Heart left ventricle (tissue), 16 donors: ENCODE data around the gene DGKB. TPM values are rescaled to one million over a fixed set of nuclear protein-coding genes. Genes with fewer than 3 reads are reported as not detected.

Experiments
- ATAC-seq, 4 donors: fragments of 200-7000 bp; cut with Tn5 transposase; one replicate each; pipeline ENCODE4 v1.9.1; 2020 to 2022; ENCODE audit warnings: moderate library complexity in 4 of 4, mild to moderate bottlenecking in 3 of 4, moderate number of reproducible peaks in 1 of 4
- DNase-seq, 5 donors: peaks; one replicate each; pipeline ENCODE4 v3.0.0-alpha.2; 2020
- H3K27ac ChIP-seq, 12 donors: fragments of 200-600 bp; sonication (generic) in 4 of 12; one replicate each; pipeline versions ENCODE4 v1.5.0 to v1.8.0; 2016 to 2022; ENCODE audit warnings: mild to moderate bottlenecking in 2 of 12
- H3K27me3 ChIP-seq, 9 donors: fragments of 200-600 bp; sonication (generic) in 2 of 9; one replicate each; pipeline versions ENCODE4 v1.5.1 to v1.8.0; 2016 to 2022; ENCODE audit warnings: mild to moderate bottlenecking in 3 of 9
- H3K36me3 ChIP-seq, 9 donors: fragments of 200-600 bp; sonication (generic) in 2 of 9; one replicate each; pipeline versions ENCODE4 v1.5.0 to v1.8.0; 2018 to 2022; ENCODE audit warnings: mild to moderate bottlenecking in 2 of 9
- H3K4me1 ChIP-seq, 12 donors: fragments of 200-600 bp; sonication (generic) in 4 of 12; one replicate each; pipeline versions ENCODE4 v1.5.0 to v1.8.0; 2016 to 2022; ENCODE audit warnings: mild to moderate bottlenecking in 3 of 12
- H3K4me3 ChIP-seq, 12 donors: fragments of 200-600 bp; sonication (generic) in 4 of 12; one replicate each; pipeline versions ENCODE4 v1.5.0 to v1.8.0; 2017 to 2022; ENCODE audit warnings: mild to moderate bottlenecking in 9 of 12, moderate library complexity in 4 of 12
- H3K9me3 ChIP-seq, 12 donors: fragments of 200-600 bp; sonication (generic) in 4 of 12; one replicate each; pipeline versions ENCODE4 v1.5.0 to v1.8.0; 2016 to 2022; ENCODE audit warnings: mild to moderate bottlenecking in 1 of 12
- POLR2A ChIP-seq, 2 donors: fragments of 450-650 bp; IDR thresholded peaks; one replicate each; pipeline ENCODE4 v1.6.1; 2017; ENCODE audit warnings: antibody characterized with exemption in 2 of 2, mild to moderate bottlenecking in 2 of 2, moderate library complexity in 2 of 2
- WGBS, 4 donors: extraction: QIAGEN DNeasy Blood & Tissue Kit in 2 of 4; methylation state at CpG; one replicate each; pipeline versions ENCODE4 v1.1.5 to v1.1.7; 2013 to 2018; 5-methylcytosine and 5-hydroxymethylcytosine counted together
- intact Hi-C, 10 donors: fragments of 100-400 bp; cut with DNase I; formaldehyde crosslinking; loops; one replicate each; pipeline versions ENCODE4 v1.11.1 to v1.14.2; 2022
- polyA plus RNA-seq, 2 donors: library from polyadenylated mRNA; stranded (reverse); fragments of 200-250 nt; gene quantifications; one replicate each; pipeline ENCODE4 v1.2.3, GENCODE V29; 2013
- total RNA-seq, 9 donors: library from RNA; depleted of rRNA in 2 of 9; stranded (reverse); fragments of >200 nt in 2 of 9; fragmentation: NEBNext Ultra II Directional in 3 of 9; extraction: Animal tissue kit (Norgen Biotek cat#: 25700) in 3 of 9; gene quantifications; one replicate each; pipeline versions ENCODE4 v1.1.0 to v1.2.4, GENCODE V29; 2016 to 2023
- TF ChIP-seq, protein P1 (sequence below), 12 donors: fragments of 200-600 bp; sonication (generic) in 4 of 12; IDR thresholded peaks; one replicate each; pipeline versions ENCODE4 v1.5.0 to v1.8.0; 2018 to 2022; ENCODE audit warnings: antibody characterized with exemption in 12 of 12, mild to moderate bottlenecking in 5 of 12
- donor health status: ischemic (EF 13 %, LVEDD 7.1; RV severe dilation, severe dysfunction).
- donor health status: healthy with polysubstance abuse.
- donor health status: DM: no; HTN: yes; CAD: no.
- donor health status: DM: no; HTN: no; CAD: no.
- donor health status: ischemic (EF 25% LVEDD 6.9; RV normal size, moderate dysfunction).
- donor health status: ischemic (EF 25% LVEDD 5.7; RV mildly dilated, moderate dysfunction).
- donor health status: healthy.
- donor health status: DM: yes; HTN: yes; CAD: no.
- donor health status: ischemic (EF 35%, LVEDD 5.7; RV mildly dilated, moderate dysfunction).
- donor health status: nonischemic (EF 11% LVEDD 7.7; RV severe dilation, severe dysfunction).
- donor health status: DM: yes; HTN: yes; CAD: no.
- donor health status: PGD.
- donor health status: ischemic (EF 29% LVEDD 5.4; RV normal size, mild dysfunction).
- donor health status: nonischemic (EF 23%, LVEDD 6.1; RV moderate dilation, normal function).

Gene DGKB
- total and polyA plus RNA-seq, 11 donors: 0.08 to 1.6 (median 0.47) TPM; not detected in 1

DNA sequence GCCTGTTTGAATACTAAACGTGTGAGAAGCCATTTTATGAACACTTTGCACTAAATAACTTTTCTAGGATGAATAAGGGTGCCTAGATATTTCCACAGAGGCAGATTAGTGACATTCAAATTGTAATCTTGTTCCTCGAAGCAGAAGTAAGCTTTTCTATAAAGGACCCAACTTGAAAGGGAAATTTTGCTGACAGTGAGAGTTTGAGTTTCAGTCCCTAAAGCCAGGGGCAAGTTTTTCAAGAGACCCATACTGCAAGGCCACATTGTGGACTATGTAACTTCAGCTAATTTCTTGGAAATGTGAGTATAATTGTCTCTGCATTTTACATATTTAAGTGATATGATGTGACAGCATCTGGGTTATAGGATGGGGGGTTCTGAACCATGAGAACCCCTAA lies 525.8 kb downstream of the DGKB start:
- intact Hi-C loops: no loop called here
- Histone ChIP-seq H3K9me3 (no peaks in the 10 kb centered on the region), H3K4me3 (no peak overlapping the region), H3K4me1 (peaks cover 0 to 6% (median 0%) of the 10 kb centered on the region in 12 donors), H3K36me3 (no peaks in the 10 kb centered on the region), H3K27ac (no peak overlapping the region), H3K27me3 (no peaks in the 10 kb centered on the region)
- TF ChIP-seq POLR2A (IDR thresholded peaks at IDR 0.05): no peak
- TF ChIP-seq, protein P1, sequence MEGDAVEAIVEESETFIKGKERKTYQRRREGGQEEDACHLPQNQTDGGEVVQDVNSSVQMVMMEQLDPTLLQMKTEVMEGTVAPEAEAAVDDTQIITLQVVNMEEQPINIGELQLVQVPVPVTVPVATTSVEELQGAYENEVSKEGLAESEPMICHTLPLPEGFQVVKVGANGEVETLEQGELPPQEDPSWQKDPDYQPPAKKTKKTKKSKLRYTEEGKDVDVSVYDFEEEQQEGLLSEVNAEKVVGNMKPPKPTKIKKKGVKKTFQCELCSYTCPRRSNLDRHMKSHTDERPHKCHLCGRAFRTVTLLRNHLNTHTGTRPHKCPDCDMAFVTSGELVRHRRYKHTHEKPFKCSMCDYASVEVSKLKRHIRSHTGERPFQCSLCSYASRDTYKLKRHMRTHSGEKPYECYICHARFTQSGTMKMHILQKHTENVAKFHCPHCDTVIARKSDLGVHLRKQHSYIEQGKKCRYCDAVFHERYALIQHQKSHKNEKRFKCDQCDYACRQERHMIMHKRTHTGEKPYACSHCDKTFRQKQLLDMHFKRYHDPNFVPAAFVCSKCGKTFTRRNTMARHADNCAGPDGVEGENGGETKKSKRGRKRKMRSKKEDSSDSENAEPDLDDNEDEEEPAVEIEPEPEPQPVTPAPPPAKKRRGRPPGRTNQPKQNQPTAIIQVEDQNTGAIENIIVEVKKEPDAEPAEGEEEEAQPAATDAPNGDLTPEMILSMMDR (IDR thresholded peaks at IDR 0.05): no peak
- DNase-seq (no peak), ATAC-seq (no peak)
- WGBS, 4 donors: 58 to 72% (median 60%) methylated on average over 2 of the region's 2 CpGs

DNA sequence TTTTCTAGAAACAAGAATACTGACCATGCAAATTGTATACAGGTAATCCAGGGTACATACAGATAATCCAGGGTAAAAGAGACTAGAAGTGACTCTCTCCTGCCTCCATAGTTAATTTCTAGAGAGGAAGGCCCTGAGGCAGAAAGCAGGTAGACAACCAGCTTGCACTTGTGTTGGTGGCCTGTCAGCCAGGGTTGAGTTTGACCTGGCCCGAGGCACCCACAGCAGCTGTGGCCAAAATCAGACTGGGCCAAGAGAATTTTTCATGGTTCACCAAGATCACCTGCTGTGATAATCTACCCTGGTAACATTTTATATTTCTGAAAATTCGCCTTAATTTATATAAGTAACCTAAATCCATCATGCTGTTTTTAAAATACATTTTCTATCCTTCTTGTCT lies 526.6 kb downstream of the DGKB start:
- no peaks in the 10 kb centered on the region for H3K9me3 ChIP-seq
- H3K36me3 ChIP-seq: no peaks in the 10 kb centered on the region
- H3K4me1 ChIP-seq: peaks cover 0 to 6% (median 0%) of the 10 kb centered on the region in 12 donors
- H3K4me3 ChIP-seq: no peak overlapping the region
- DNase-seq: no peak
- 69 to 93% (median 88%) methylated on average over 2 of the region's 2 CpGs for WGBS, 4 donors
- H3K27ac ChIP-seq: no peak overlapping the region
- TF ChIP-seq POLR2A (IDR thresholded peaks at IDR 0.05): no peak
- TF ChIP-seq, protein P1 (IDR thresholded peaks at IDR 0.05): no peak
- intact Hi-C loops: no loop called here
- no peak for ATAC-seq
- H3K27me3 ChIP-seq: no peaks in the 10 kb centered on the region

DNA sequence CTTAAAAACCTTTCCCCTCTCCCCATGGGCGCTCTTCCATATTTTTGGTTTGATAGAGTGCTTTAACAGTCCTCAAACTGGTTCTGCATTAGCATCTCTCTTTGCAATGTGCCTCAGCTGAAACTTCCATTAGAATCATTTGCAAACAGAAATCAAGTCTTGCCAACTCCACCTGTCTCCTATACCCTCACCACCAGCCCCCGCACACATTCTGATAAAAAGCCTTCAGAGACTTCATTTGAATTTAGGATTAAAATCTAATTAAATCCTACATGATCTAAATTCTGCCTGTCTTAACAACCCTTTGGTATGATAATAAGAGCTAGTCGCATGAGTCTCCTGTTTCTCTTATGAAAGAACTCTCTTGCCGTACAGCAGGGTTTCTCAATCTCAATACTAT lies 528.2 kb downstream of the DGKB start:
- no peak overlapping the region for H3K4me3 ChIP-seq
- peaks cover 0 to 6% (median 0%) of the 10 kb centered on the region in 12 donors for H3K4me1 ChIP-seq
- no peaks in the 10 kb centered on the region for H3K27me3 ChIP-seq
- no peak for ATAC-seq
- WGBS, 4 donors: 95 to 98% (median 96%) methylated on average over 4 of the region's 4 CpGs
- no peaks in the 10 kb centered on the region for H3K36me3 ChIP-seq
- DNase-seq: no peak
- H3K9me3 ChIP-seq: peaks cover 0 to 3% (median 0%) of the 10 kb centered on the region in 12 donors
- H3K27ac ChIP-seq: no peak overlapping the region
- intact Hi-C loops: no loop called here
- TF ChIP-seq, protein P1 (IDR thresholded peaks at IDR 0.05): no peak
- no peak for TF ChIP-seq POLR2A (IDR thresholded peaks at IDR 0.05)

DNA sequence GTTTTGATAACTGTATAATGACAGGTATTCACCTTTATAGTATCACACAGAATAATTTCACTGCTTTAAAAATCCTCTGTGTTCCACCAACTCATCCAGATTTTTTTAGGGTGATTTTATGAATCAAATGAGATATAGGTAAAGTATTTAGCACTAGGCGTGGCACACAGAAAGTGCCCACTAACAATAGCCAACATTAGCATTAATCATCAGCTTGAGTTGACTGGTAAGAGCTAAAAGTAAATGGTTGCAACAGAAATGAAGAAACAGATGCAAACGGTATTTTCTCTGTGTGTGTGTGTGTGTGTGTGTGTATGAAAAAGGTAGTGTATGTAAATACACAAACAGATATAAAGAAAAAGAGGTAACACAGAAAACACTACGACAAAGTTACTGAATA lies 534.3 kb downstream of the DGKB start:
- ATAC-seq (no peak), DNase-seq (no peak)
- no peak overlapping the region for H3K4me3 ChIP-seq
- H3K9me3 ChIP-seq: peaks cover 0 to 9% (median 0%) of the 10 kb centered on the region in 12 donors
- peaks cover 0 to 4% (median 0%) of the 10 kb centered on the region in 12 donors for H3K4me1 ChIP-seq
- intact Hi-C loops: no loop called here
- TF ChIP-seq, protein P1 (IDR thresholded peaks at IDR 0.05): no peak
- TF ChIP-seq POLR2A (IDR thresholded peaks at IDR 0.05): no peak
- H3K36me3 ChIP-seq: no peaks in the 10 kb centered on the region
- no peak overlapping the region for H3K27ac ChIP-seq
- 81 to 92% (median 85%) methylated on average over 3 of the region's 3 CpGs for WGBS, 4 donors
- no peaks in the 10 kb centered on the region for H3K27me3 ChIP-seq
